GM18526 (cell line): ENCODE data around the gene RFPL4A.

Experiments
- POLR2A ChIP-seq: IDR thresholded peaks from 3 replicates; pipeline ENCODE4 v1.6.1; 2011; ENCODE audit not compliant: insufficient read length; ENCODE audit errors: extremely low read depth

Gene RFPL4A

DNA sequence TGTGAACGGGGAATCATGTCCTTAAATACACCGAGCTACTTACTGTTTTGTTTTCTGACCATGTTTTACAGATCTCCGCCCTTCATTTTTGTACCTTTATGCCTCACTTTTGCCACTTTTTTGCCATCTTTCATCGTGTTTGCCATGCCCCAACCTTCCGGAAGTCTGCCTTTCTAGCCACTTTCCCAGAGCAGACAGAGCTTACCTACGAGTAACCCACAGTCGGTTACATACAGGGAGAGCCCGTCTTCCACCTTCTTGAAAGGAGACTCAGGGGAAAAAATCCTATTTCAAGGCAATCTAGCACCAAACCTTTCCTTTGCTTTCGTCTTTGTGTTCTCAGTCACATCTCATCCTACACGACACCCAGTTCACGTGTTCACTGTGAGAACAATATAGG is 36.1 kb downstream of the RFPL4A start:
- no peak for TF ChIP-seq POLR2A

DNA sequence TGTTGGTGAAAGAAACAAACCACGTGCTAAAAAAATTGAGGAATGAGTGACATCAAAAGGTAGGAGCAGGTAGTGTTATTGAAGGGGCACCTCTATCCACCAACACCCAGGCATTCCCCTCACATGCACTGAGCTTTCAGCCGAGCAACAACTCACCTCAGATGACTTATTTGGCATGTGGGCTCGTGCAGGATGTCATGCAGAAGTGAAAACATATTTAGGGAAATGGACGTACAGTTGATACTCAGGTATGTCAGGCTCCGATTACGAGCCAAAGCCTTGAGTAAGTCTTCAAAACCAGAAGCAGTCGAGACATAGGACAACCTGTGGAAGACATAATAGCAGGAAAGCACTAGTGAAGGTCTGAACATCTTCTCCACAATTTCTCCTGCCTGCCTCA is 42.5 kb downstream of the RFPL4A start:
- no peak for TF ChIP-seq POLR2A

DNA sequence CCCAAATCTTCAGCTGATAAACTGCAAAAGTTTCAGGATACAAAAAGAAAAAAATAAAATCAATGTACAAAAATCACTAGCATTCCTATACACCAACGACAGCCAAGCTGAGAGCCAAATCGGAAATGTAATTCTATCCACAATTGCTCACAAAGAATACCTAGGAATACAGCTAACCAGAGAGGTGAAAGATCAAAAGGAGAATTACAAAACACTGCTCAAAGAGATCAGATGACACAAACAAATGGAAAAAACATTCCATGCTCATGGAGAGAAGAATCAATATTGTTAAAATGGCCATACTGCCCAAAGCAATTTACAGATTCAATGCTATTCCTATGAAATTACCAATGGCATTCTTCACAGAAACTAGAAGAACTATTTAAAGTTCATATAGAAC is 43.4 kb downstream of the RFPL4A start:
- no peak for TF ChIP-seq POLR2A

DNA sequence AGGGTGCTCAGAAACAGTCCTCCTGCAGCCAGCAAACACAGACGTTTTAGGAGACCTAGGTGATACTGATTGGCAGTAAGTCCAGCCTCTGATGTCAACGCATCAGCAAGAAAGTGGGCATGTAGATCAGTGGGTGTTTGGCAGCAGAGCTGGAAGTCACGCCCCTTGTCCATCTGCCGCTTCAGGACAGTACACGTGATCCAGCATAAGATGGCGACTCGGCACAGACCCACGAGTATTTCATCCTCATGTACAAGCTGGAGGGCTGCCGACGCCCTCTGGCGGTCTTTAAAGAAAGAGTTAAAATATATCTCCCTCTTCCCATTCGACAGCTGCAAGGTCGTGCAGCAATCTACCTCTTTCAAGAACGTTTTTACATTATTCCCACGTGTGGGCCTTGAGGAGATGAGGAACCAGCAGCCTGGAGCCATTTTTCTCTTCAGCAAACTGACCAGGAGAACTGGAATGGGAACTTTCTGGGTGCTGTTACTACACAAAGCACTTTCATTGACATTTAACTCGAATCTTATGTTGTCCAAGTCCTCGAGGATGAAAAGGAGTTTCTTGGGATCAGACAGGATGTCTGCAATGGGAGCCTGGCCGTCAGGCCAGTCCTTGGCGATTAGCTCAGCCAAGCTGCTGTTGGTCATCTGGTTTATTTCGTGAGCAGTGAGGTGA is 50.6 kb downstream of the RFPL4A start:
- no peak for TF ChIP-seq POLR2A

DNA sequence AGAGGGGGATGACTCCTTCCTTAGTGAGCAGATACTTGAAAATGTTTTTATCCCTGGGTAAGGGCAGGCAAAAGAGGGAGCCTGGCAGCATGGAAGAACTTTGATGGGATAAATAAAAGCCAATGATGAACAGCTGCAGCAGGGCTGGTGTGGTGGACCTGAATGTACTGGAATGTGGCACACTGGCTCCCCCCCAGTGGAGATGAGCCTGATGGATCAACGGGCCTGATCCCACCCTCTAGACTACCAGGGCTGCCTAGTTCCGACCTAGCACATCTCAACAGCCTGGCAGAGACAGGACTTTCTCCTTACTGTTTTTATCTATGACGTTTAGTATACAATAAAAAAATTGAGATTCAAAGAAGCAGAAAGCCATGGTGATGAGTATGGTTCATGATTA is 52.4 kb downstream of the RFPL4A start:
- TF ChIP-seq POLR2A, result no peak

- TF ChIP-seq POLR2A, result no peak
These were observed 53.6 kb downstream of the RFPL4A start for GRCh38 chr19:55812449-55812848.
